RPMI7951 (cell line): ENCODE measurements around the gene CEACAM16. TPM values are rescaled to one million over a fixed set of nuclear protein-coding genes. Genes with fewer than 3 reads are reported as not detected.
"Not testable (repeated sequence)": the region's sequence is repeated elsewhere in the genome, so short reads cannot be mapped to it uniquely, and the experiment has no call there.

ENCODE experiments used
- DNase-seq: peaks from one replicate; pipeline ENCODE4 v3.0.0-alpha.2; 2012; ENCODE audit warnings: low read depth
- total RNA-seq: library from RNA; depleted of rRNA; stranded (reverse); fragments of >200 nt; shearing (Covaris generic); gene quantifications from 2 replicates; pipeline ENCODE4 v1.2.3, GENCODE V29; 2014; rRNA removed

The CEACAM16 gene, protein sequence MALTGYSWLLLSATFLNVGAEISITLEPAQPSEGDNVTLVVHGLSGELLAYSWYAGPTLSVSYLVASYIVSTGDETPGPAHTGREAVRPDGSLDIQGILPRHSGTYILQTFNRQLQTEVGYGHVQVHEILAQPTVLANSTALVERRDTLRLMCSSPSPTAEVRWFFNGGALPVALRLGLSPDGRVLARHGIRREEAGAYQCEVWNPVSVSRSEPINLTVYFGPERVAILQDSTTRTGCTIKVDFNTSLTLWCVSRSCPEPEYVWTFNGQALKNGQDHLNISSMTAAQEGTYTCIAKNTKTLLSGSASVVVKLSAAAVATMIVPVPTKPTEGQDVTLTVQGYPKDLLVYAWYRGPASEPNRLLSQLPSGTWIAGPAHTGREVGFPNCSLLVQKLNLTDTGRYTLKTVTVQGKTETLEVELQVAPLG
- total RNA-seq = 0.20 TPM in 1 of 2 replicates, not detected in the other

DNA sequence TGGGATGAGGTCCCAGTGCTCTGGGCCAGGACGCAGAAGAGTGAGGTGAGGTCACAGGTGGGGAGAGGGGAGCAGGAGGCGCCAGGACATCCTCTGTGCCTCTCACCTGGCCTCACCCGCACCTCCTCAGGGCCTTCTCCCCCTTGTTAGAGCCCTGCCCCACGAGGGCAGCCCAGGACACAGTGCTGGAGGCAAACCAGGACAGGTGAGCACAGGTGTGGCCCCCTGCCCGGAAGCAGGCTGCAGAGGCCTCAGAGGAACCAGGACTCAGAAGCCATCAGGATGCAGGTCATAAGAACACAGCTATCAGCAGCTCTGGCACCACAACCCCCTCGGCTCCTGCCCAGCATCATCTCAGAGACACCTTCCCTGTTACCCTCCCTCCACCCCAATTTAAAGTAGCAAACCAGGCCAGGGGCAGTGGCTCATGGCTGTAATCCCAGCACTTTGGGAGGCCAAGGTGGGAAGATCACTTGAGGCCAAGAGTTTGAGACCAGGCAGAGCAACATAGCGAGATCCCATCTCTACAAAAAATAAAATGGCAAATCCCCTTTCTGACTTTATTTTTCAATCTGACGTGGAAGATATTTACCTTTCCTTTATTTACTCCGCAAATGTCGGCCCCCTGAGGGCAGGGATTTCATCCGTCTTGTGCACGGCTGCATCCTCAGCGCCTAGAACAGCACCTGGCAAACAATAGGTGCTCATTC, at the start of gene CEACAM16:
TSS of gene CEACAM16 (plus strand) at position 660 of the 710 bp plus-strand sequence. CDS start 2,306 bp downstream, outside the sequence.
- no peak for DNase-seq

DNA sequence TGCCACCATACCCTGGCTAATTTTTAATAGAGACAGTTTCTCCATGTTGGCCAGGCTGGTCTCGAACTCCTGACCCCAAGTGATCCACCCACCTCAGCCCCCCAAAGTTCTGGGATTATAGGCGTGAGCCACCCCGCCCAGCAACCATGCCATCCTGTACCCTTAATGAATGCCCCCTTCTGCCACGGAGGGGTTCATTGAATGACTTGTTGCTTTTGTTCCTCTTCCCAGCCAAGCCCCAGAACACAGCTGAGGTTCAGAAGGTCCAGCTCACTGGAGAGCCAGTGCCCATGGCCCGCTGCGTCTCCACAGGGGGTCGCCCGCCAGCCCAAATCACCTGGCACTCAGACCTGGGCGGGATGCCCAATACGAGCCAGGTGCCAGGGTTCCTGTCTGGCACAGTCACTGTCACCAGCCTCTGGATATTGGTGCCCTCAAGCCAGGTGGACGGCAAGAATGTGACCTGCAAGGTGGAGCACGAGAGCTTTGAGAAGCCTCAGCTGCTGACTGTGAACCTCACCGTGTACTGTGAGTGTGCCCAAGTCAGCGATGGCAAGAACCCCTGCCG, 49.3 kb upstream of the CEACAM16 start:
- no peak for DNase-seq

DNA sequence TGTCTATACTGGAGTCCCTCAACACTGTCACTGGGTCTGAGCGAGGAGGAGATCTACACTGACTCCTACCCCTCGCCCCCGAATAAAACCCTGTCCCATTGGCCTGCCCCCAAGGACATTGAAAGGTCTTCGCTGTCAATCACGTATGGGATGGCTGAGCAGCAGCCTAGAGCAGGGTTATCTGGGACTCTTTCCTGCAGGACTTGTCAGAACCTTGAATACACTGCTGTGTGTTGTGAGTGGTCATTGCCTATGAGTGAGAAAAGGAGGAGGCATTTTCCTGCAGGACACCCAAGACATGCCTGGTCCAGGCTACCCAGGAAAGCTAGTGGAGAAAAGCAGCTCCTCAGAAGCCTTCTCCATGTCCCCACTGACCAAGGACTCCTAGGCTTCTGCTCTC, 45.6 kb upstream of the CEACAM16 start:
- DNase-seq = no peak

DNA sequence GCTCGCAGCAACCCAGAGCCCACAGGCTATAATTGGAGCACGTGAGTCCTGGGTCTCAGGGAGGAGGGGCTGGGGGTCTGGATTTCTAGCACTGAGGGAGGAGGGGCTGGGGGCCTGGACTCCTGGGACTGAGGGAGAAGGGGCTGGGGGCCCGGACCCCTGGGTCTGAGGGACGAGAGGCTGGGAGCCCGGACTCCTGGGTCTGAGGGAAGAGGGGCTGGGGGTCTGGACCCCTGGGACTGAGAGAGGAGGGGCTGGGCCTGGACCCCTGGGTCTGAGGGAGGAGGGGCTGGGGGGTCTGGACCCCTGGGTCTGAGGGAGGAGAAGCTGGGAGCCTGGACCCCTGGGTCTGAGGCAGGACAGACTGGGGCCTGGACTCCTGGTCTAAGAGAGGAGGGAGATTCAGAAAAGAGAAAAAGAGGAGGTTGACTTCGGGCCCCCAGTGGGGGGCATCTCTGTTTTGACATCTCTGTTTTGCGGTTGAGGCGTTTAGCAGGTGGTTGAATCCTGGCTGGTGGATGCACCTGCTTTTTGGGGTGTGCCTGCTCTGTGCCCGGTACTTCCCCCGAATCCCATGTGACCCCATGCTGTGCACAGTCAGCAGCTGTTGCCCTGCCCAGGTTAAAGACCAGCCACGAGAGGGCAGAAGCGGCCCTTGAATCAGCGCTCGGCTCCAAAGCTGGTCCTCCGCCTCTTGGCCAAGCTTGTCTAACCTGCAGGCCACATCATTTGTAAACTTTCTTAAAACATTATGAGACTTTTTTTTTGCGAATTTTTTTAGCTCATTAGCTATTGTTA, 44.8 kb upstream of the CEACAM16 start:
- peak; percentile 44 for DNase-seq

DNA sequence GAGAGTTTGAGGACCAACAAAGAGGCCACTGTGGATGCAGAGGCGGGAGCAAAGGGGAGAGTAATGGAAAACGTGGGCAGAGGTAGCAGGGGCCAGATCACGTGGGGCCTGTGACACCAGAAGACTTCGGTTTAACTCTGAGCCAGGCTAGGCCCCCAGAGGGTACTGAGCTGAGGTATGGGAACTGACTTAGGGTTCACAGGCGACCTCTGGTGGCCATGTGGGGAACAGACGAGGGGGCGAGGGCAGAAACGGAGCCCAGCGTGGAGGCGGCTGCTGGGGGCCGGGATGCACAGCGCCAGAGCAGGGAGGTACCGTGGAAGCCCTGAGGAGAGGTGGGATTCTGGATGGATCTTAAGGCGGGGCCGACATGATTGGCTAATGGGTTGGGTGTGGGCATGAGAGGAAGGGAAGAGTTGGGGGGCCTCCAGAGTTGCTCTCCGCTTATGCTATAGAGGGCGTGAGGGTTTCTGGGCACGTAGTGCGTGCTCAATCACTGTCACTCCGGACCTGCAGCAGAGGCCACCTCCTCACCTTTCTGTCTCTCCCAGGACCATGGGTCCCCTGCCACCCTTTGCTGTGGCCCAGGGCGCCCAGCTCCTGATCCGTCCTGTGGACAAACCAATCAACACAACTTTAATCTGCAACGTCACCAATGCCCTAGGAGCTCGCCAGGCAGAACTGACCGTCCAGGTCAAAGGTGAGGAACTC, 41.6 kb upstream of the CEACAM16 start:
- peak; percentile 57 for DNase-seq

DNA sequence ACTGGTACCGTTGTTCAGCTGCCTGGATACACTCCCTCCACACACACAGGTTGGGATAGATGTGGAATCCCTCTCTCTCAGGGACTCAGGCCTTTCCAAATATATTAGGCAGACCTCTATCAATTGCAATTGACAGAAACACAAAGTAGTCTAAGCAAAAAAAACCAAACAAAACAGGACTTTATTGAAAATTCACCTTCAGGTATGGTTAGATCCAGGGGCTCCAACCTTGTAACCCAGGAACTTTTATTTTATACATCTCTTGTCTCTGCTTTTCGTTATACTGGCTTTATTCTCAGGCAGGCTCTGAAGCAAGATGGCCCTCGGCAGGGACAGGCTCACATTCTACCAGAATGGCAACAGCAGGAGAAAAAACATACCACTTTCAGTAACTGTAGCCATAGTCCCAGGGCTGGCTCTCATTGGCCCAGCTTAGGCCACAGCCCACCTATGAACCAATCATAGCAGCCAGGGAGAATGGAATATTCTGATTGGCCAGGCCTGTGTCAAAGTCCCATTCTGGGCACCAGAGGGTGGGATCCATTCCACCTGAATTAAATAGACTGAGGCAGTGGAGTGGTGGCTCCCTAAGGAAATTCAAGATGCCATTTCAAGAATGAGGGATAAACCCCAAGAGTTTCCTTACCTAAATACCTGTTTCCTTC, 40.8 kb upstream of the CEACAM16 start:
- DNase-seq = no peak

DNA sequence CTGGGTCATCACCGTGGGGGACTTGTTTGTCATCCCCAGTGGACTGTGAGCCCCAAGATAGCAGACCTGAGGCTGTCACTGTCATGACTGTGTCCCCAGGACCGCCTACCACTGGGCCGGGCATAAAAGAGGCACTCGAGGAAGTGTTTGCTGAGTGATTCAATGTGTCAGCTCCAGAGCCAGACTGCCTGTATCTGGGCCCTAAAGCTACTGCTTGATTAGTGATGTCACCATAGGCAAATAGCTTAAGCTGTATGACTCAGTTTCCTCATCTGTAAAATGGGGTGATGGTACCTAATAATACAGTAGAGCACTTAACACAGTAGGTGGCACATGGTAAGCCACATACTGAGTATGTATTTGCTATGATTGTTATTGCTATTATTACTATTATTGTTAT, 38.9 kb upstream of the CEACAM16 start:
- DNase-seq = no peak

DNA sequence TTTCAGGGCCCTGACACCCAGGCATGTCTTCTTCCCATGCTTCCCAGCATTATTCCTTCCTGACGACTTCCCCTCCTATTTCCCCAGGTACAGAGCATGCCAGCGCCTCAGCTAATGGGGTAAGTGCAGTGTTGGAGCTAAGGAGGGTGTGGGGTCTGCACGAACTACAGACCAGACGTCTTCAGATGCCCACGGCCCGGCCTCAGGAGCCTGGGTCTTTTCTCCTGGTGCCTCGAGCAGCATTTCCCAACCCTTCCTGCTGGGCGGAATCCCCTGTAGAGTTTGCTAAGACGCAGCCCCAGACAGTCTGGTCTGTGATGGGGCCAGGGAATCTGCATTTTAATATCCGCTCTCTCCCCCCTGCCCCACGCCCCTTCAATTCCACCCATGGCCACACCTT, 37.7 kb upstream of the CEACAM16 start:
- no peak for DNase-seq

DNA sequence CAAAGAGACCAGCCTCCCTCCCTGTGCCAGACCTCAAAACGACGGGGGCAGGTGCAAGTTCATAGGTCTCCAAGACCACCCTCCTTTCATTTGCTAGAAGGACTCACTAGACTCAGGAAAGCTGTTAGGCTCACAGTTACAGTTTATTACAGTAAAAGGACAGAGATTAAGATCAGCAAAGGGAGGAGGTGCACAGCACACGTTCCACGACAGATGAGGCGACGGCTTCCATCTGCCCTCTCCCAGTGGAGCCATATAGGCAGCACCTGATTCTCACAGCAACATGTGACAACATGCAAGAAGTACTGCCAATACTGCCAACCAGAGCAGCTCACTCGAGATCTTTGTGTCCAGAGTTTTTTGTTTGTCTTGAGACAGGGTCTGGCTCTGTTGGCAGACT, 37.0 kb upstream of the CEACAM16 start:
- DNase-seq = no peak

DNA sequence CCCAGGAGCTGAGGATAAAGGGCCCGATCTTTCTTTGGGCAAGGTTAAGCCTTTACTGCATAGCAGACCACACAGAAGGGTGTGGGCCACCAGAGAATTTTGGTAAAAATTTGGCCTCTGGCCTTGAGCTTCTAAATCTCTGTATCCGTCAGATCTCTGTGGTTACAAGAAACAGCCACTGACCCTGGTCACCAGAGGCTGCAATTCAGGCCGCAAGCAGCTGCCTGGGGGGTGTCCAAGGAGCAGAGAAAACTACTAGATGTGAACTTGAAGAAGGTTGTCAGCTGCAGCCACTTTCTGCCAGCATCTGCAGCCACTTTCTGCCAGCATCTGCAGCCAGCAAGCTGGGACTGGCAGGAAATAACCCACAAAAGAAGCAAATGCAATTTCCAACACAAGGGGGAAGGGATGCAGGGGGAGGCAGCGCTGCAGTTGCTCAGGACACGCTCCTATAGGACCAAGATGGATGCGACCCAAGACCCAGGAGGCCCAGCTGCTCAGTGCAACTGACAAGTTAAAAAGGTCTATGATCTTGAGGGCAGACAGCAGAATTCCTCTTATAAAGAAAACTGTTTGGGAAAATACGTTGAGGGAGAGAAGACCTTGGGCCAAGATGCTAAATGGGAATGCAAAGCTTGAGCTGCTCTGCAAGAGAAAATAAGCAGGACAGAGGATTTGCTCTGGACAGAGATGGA, 36.1 kb upstream of the CEACAM16 start:
- DNase-seq = peak; percentile 74

DNA sequence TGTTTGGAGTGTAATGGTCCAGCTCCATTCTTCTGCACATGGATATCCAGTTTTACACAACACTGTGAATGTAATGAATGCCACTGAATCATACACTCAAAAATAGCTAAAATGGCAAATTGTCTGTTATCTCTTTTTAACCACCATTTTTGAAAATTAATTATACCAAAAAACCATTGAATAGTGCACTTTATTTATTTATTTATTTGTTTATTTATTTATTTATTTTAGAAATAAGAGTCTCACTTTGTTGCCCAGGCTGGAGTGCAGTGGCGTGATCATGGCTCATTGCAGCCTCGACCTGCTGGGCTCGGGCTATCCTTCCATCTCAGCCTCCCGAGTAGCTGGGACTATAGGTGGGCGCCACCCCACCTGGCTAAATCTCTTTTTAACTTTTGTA, 35.0 kb upstream of the CEACAM16 start:
- DNase-seq = no peak

DNA sequence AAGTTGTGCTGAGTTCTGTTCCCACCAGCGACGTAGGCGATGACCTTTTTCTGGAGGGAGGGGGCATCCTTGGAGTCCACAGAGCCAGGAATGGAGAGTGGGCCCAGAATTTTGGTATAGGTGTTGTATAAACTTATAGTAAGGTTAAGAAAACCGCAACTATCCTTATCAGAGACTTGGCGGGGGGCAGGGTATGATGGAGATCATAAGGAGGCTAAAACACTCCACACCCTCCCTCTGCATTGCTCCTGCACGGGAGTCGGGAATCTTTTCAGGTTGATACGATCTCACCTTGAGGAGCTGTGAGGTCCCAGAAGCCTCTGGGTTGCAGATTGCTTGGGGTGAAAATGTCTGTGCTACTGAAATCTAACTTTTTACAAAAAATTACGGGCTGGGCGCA, 34.0 kb upstream of the CEACAM16 start:
- no peak for DNase-seq

DNA sequence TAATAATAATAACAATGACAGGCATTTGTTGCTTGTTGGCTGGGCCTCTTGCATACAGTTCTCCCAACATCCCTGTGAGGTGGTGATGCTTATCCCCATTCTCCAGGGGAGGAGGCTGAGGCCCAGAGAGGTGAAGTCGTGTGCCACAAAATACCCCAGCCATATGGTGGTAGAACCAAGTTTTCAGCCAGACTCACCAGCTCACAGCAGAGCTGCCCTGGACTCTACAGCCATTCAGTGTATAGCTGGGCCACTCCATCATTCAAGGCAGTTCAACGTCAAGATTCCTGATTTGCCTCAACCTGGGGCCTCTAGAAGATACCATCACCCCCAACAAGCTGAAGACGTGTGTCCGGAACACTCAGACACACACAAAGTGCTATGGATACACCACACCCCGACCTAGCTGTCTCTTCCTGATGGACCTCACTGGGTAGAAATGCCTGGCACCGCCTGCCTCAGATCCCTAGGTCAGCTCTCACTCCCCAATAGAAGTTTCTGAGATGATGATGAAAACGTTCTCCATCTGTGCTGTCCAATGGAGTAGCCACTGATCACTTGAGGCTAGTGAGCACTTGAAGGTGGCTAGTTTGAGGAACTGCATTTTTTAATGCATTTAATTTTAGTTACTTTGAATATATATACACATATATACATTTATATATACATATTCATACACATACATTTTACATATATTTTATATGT, 31.9 kb upstream of the CEACAM16 start:
- DNase-seq = no peak

DNA sequence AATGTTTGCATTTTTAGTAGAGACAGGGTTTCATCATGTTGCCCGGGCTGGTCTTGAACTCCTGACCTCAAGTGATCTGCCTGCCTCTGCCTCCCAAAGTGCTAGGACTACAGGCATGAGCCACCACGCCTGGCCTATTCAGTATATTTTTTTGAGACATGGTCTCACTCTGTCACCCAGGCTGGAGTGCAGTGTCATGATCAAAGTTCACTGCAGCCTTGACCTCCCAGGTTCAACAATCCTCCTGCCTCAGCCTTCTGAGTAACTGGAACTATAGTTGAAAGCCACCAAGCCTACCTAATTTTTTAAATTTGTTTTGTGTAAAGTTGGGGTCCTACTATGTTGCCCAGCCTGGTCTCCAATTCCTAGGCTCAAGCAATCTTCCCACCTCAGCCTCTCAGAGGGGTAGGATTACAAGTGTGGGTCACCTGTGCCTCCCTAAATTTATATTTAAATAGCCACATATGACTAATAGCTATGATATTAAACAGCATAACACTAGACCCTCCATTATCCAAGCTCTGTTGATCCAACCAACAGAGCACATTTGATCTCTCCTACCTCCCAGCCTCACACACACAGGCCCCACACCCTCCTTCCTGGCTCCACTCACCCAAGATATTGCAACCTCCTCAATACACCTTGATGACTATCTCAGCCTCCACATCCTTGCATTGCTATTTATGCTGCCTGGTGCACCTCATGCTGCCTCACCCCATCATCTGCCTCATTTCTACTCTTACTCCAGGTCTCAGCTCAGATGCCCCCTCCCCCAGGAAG, 29.8 kb upstream of the CEACAM16 start:
- no peak for DNase-seq

DNA sequence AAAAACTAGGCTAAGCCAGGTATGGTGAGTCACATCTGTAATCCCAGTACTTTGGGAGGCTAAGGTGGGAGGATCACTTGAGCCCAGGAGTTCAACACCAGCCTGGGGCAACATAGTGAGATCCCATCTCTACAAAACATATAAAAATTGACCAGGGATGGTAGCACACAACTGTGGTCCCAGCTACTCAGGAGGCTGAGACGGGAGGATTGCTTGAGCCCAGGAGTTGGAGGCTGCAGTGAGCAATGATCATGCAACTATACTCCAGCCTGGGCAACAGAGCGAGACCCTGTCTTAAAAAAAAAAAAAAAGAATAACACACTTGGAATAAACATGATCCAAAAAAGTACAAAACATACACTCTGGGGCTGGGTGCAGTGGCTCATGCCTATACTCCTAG, 28.9 kb upstream of the CEACAM16 start:
- DNase-seq = not testable (repeated sequence)

DNA sequence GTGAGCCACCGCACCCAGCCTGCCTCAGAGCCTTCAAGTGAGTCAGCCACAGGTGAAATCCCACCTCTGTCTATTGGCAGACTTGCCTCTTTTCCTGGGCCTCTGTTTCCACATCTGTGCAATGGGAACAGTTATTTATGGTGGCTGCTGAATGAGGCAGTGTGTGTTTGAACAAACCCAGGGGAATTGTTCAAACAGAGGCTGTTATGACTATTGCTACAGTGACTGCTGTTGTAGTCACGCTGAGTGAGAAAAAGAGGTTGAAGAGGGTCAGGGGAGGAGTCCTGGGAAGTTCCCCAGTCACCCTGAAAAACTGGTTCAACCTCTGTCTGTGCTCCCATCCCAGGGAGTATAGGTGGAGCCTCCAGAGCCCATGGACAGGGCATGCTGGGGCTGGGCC, 27.6 kb upstream of the CEACAM16 start, which contains the start of gene CEACAM19:
TSS of gene CEACAM19 (plus strand) at position 83 of the 400 bp plus-strand sequence. CDS start 450 bp downstream, outside the sequence.
- DNase-seq = no peak

DNA sequence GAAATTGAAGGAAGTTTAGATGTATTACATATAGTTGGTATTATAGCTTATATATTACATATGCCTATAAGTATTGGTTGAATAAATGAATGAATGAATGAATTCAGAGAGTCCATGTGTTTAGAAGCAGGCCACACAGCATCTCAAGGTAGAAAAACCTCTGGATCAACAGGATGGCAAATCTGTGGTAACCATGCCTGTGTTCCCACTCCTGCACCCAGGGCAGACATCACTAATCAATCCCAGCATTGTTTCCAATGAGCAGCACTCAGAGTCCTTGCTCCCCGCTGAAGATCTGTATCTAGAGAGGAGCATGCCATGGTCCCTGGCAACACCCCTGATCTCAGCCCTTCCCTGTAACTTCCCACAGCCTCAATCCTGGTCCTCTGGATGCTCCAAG, 26.7 kb upstream of the CEACAM16 start:
- no peak for DNase-seq

DNA sequence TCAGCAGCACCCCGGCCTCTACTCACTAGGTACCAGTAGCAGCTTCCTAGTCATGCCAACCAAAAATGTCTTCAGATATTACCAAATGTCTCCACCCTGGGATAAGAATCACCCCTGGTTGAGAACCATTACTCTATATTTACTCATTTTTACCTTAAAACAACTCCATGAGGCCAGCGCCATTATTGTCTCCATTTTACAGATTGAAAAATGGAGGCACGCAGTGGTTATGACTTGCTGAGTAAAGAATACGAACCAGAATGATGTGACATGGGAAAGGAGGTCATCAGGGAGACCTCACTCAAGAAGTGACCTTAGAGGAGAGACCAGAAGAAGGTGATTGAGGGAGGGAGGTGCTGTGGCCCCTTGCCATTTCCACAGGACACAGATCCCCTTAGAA, 25.4 kb upstream of the CEACAM16 start:
- no peak for DNase-seq

DNA sequence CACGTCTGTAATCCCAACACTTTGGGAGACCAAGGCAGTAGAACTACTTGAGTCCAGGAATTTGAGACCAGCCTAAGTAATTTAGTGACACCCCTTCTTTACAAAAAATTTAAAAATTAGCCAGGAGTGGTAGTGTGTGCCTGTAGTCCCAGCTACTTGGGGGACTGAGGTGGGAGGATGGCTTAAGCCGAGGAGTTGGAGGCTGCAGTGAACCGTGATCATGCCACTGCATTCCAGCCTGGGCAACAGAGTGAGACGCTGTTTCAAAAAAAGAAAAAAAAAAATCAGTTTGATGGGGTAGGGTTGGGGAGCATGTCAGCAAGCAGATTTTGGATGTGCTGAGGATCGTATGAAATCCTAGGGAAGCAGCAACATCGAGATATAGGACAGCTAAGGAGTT, 23.4 kb upstream of the CEACAM16 start:
- no peak for DNase-seq
